ENCODE results near the gene MPPED2.

GRCh38 chr11:30422447-30423278, 163.5 kb downstream of the MPPED2 start:
- TF ChIP-seq CTCF (conservative IDR thresholded peaks at IDR 0.05 in 1 of 2, IDR thresholded peaks at IDR 0.05 in 1 of 2; ENCODE audit: extremely low read depth in 1 of 2, insufficient read depth in 1 of 2, low read depth in 1 of 2, low read length in 2 of 2) (no peak), EZH2 (IDR thresholded peaks at IDR 0.05; ENCODE audit: borderline replicate concordance, low read length) (no peak)

Measured in mammary epithelial cell (primary cell).